Measurements from ENCODE around the gene TBX10. TPM values are rescaled to one million over a fixed set of nuclear protein-coding genes. Genes with fewer than 3 reads are reported as not detected.

Gene TBX10
- total and polyA plus RNA-seq, 7 donors: 15.8 to 109 (median 60.6) TPM; not detected in 4

DNA sequence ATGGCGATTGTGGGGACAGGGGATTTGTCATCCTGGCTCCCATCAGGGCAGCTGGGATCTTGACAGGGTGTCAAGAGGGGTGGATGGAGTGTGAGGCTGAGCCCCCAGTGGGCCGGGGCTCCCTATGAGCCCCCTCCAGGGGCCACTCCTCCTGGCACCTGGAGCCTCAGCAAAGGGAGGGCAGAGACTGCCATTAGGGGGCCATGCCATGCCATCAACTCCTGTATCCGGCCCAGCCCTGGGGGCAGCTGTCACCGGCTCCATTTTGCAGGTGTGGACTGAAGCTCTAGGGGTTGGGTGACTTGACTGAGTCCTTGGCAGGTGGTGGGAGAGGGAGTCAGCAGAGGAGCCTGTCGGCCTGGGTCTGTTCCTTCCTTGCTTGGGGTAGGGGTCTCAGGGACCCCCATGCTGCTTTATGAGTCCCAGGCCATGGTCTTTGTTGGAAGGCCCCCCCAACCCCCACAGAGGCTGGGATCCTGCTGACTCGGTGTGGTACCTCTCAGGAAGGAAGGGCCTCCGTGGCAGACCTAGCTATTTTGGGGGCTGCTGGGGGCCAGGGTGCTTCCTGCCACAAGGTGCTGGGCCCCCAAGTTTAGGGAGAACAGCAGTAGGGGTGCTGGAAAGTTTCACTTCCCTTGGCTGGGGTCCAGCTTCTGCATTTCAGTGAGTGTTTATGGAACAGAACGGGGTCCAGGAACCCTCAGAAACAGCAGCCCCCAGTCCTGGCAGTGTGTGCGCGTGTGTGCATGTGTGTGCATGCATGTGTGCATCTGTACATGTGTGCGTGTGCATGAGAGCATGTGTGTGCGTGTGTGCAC, 9.4 kb upstream of the TBX10 start:
- Histone ChIP-seq H3K27ac (no peak overlapping the region), H3K27me3 (peaks cover 0 to 25% (median 0%) of the 10 kb centered on the region in 3 donors), H3K9me3 (no peaks in the 10 kb centered on the region), H3K36me3 (no peaks in the 10 kb centered on the region), H3K4me3 (no peak overlapping the region), H3K4me1 (no peaks in the 10 kb centered on the region)
- TF ChIP-seq EP300 (IDR thresholded peaks at IDR 0.05): no peak
- no peak for TF ChIP-seq POLR2A (IDR thresholded peaks at IDR 0.05)
- TF ChIP-seq, protein P1, sequence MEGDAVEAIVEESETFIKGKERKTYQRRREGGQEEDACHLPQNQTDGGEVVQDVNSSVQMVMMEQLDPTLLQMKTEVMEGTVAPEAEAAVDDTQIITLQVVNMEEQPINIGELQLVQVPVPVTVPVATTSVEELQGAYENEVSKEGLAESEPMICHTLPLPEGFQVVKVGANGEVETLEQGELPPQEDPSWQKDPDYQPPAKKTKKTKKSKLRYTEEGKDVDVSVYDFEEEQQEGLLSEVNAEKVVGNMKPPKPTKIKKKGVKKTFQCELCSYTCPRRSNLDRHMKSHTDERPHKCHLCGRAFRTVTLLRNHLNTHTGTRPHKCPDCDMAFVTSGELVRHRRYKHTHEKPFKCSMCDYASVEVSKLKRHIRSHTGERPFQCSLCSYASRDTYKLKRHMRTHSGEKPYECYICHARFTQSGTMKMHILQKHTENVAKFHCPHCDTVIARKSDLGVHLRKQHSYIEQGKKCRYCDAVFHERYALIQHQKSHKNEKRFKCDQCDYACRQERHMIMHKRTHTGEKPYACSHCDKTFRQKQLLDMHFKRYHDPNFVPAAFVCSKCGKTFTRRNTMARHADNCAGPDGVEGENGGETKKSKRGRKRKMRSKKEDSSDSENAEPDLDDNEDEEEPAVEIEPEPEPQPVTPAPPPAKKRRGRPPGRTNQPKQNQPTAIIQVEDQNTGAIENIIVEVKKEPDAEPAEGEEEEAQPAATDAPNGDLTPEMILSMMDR (IDR thresholded peaks at IDR 0.05): no peak
- TF ChIP-seq POLR2AphosphoS5 (IDR thresholded peaks at IDR 0.05): no peak
- 50 to 84% methylated on average over 12 of the region's 12 CpGs for WGBS, 2 donors
- intact Hi-C loops (cut with DNase I): no loop called here
- DNase-seq: peak; percentile 61

DNA sequence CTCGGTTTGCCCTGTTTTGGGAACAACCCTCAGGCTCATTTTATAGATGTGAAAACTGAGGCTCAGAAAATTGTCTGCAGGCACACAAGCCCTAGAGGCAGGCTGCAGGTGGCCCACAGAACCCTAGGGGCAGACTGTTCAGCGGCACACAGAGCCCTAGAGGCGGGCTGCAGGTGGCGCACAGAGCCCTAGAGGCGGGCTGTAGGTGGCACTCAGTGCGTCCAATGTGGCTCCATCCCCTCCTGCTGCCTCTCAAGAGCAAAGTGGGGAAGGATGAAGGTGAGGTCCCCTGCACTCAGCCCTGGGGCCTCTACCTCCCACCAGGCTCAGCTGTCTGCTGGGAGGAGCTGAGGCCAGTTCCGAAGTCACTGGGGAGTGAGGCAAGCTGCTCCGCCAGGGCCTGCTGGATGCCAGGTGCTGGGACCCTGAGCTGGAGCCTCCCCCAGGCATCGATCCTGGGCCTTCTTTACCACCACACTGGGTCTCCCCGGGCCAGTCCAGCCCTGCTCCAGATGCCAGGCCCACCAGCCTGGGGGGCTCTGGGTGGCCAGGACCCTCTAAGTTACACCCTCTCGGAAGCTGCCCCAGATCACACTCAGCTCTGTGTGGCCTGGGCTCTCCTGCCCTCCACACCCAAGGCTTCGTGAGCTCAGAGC, 8.7 kb upstream of the TBX10 start:
- no peak for DNase-seq
- no peak overlapping the region for H3K4me3 ChIP-seq
- 57 to 85% methylated on average over 12 of the region's 12 CpGs for WGBS, 2 donors
- no peaks in the 10 kb centered on the region for H3K9me3 ChIP-seq
- peaks cover 0 to 25% (median 0%) of the 10 kb centered on the region in 3 donors for H3K27me3 ChIP-seq
- no peaks in the 10 kb centered on the region for H3K4me1 ChIP-seq
- intact Hi-C loops (cut with DNase I): no loop called here
- no peak overlapping the region for H3K27ac ChIP-seq
- no peaks in the 10 kb centered on the region for H3K36me3 ChIP-seq
- TF ChIP-seq, protein P1 (IDR thresholded peaks at IDR 0.05): no peak
- TF ChIP-seq POLR2AphosphoS5 (IDR thresholded peaks at IDR 0.05): no peak
- TF ChIP-seq POLR2A (IDR thresholded peaks at IDR 0.05): no peak
- TF ChIP-seq EP300 (IDR thresholded peaks at IDR 0.05): no peak

DNA sequence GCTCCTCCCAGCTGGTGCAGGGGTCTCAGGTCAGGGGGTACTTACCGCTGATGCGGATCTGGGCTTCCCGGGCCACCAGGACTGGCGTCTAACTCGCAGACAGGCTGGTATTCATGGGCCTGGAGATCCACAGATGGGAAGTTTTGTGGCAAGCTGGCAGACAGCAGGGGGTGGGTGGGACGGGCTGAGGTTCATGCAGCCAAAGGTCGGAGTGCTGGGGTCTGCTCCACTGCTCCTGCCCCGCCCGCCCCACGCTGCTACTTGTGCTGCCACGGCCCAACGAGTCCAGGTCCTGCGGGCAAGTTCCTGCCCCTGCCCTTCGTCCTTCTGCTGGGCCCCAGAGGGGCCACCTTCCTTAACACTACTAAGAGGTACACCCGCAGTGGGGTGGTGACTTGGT, 7.9 kb upstream of the TBX10 start:
- intact Hi-C loops (cut with DNase I): no loop called here
- Histone ChIP-seq H3K4me3 (no peak overlapping the region), H3K36me3 (no peaks in the 10 kb centered on the region), H3K4me1 (no peaks in the 10 kb centered on the region), H3K9me3 (no peaks in the 10 kb centered on the region), H3K27me3 (peaks cover 0 to 25% (median 0%) of the 10 kb centered on the region in 3 donors), H3K27ac (no peak overlapping the region)
- WGBS, 2 donors: 66 to 78% methylated on average over 15 of the region's 15 CpGs
- TF ChIP-seq EP300 (IDR thresholded peaks at IDR 0.05) (no peak), POLR2AphosphoS5 (IDR thresholded peaks at IDR 0.05) (no peak), POLR2A (IDR thresholded peaks at IDR 0.05) (no peak)
- TF ChIP-seq, protein P1 (IDR thresholded peaks at IDR 0.05): no peak
- no peak for DNase-seq

DNA sequence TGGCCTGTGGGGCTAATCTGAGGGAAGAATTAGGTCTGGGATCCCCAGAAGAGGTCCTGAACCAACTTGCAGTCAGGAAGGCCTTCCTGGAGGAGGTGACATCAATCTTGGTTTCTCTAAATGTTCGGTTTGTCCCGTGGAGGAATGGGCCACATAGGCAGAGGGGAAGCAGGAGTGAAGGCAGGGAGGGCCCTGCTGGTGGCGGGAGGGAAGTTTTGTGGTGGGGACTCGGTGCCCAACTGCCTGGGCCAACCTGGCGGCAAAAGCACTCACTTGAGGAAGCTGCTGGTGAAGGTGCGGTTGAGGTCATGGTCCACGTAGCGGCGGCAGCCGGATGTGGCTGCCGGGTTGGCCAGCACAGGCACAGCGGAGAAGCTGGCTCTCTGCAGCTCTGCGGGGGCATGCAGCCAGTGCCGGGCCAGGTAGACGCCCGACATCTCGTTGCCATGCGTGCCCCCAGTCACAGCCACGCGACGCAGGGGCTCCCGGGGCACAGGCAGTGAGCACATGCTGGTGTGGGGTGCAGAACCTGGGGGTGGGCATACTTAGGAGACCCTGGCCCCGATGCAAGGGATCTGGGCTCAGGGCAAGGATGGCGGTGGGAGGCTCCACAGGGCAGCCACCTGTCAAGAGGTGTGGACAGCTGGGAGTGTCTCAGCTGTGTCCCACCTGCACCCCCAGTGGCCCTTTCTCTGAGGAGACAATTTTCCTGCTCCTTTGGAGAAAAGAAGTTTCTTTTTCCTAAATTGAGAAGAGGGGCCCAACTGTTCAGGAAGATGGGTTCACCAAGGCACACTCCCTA, 7.2 kb upstream of the TBX10 start:
- Histone ChIP-seq H3K27ac (no peak overlapping the region), H3K36me3 (no peaks in the 10 kb centered on the region), H3K4me3 (no peak overlapping the region), H3K9me3 (no peaks in the 10 kb centered on the region), H3K4me1 (no peaks in the 10 kb centered on the region), H3K27me3 (peaks cover 0 to 23% (median 0%) of the 10 kb centered on the region in 3 donors)
- no peak for DNase-seq
- 27 to 46% methylated on average over 24 of the region's 24 CpGs for WGBS, 2 donors
- intact Hi-C loops (cut with DNase I): no loop called here
- TF ChIP-seq, protein P1 (IDR thresholded peaks at IDR 0.05): no peak
- TF ChIP-seq POLR2AphosphoS5 (IDR thresholded peaks at IDR 0.05) (no peak), POLR2A (IDR thresholded peaks at IDR 0.05) (no peak), EP300 (IDR thresholded peaks at IDR 0.05) (no peak)
